HCT116 (cell line): ENCODE results near the gene PPP2CA. TPM values are rescaled to one million over a fixed set of nuclear protein-coding genes. Genes with fewer than 3 reads are reported as not detected.

ENCODE experiments used
- ATAC-seq: fragments of 200-7000 bp; cut with Tn5 transposase; 2 replicates; pipeline ENCODE4 v1.9.1; 2020; ENCODE audit warnings: mild to moderate bottlenecking, moderate library complexity
- BruUV-seq: library from RNA; stranded (reverse); fragments of 400-500 nt; replicated peaks from 2 replicates; lab custom pipeline; 2021; lab: Mats Ljungman, UMichigan
- CTCF ChIA-PET: fragments of 300-600 bp; sonication (Branson Sonifier 250); formaldehyde crosslinking; loops from one replicate; lab custom pipeline; 2021; ENCODE audit warnings: antibody characterized with exemption; lab: Charles Lee
- POLR2A ChIA-PET: fragments of 300-600, 350-600 bp; sonication (Branson Sonifier 250); formaldehyde crosslinking; loops from one replicate; lab custom pipeline; 2021; ENCODE audit warnings: antibody characterized with exemption; lab: Charles Lee
- RAD21 ChIA-PET, 2 experiments: fragments of 300-600 bp; sonication (Branson Sonifier 250); formaldehyde crosslinking; loops; one replicate each; lab custom pipeline; 2023; ENCODE audit warnings: low total read pairs in 2 of 2; ENCODE audit not compliant: uncharacterized antibody in 2 of 2, unreplicated experiment in 2 of 2, low non-redundant PET in 1 of 2; lab: Charles Lee
- DNase-seq: peaks from one replicate; pipeline ENCODE4 v3.0.0-alpha.2; 2010; ENCODE audit warnings: low read depth, low spot score
- H2AFZ ChIP-seq: fragments of 200-600 bp; shearing (Covaris generic), sonication (generic); 2 replicates; pipeline ENCODE4 v1.6.1; 2017; ENCODE audit warnings: low read depth, mixed run types, mixed read lengths, antibody characterized with exemption, low read length; ENCODE audit not compliant: poor library complexity, severe bottlenecking
- H3K27ac ChIP-seq: 2 replicates; pipeline ENCODE4 v1.5.1; 2012; ENCODE audit warnings: low read depth, low read length
- H3K27me3 ChIP-seq: fragments of 200-600 bp; sonication (generic); 2 replicates; pipeline ENCODE4 v1.6.1; 2016; ENCODE audit warnings: mixed run types, low read length, mixed read lengths; ENCODE audit not compliant: insufficient read depth
- H3K36me3 ChIP-seq, 2 experiments: fragments of 200-500 bp in 1 of 2; fragments of 200-600 bp in 1 of 2; sonication (Bioruptor generic) in 1 of 2; sonication (generic) in 1 of 2; 2 replicates each; pipeline versions ENCODE4 v1.5.1 to v1.6.1; 2014 to 2016; ENCODE audit warnings: low read length in 2 of 2, inconsistent platforms in 1 of 2, mixed read lengths in 1 of 2, mixed run types in 1 of 2; ENCODE audit not compliant: insufficient read depth in 2 of 2, control insufficient read depth in 1 of 2
- H3K4me1 ChIP-seq, 2 experiments: fragments of 200-600 bp in 1 of 2; sonication (generic) in 1 of 2; 2 replicates each; pipeline versions ENCODE4 v1.5.1 to v1.6.1; 2012 to 2017; ENCODE audit warnings: low read length in 2 of 2, inconsistent platforms in 1 of 2, mild to moderate bottlenecking in 1 of 2, mixed read lengths in 1 of 2, mixed run types in 1 of 2, moderate library complexity in 1 of 2; ENCODE audit not compliant: insufficient read depth in 2 of 2, control insufficient read depth in 1 of 2
- H3K4me2 ChIP-seq: fragments of 200-600 bp; sonication (generic); 2 replicates; pipeline ENCODE4 v1.6.1; 2017; ENCODE audit warnings: mixed run types, low read length, mixed read lengths
- H3K4me3 ChIP-seq, 2 experiments: fragments of 200-600 bp in 1 of 2; sonication (generic) in 1 of 2; replicated peaks in 1 of 2; 2 replicates each; pipeline ENCODE4 v1.5.1; 2011 to 2016; ENCODE audit warnings: low read length in 2 of 2, control low read depth in 1 of 2, low read depth in 1 of 2, mild to moderate bottlenecking in 1 of 2, mixed read lengths in 1 of 2, mixed run types in 1 of 2
- H3K79me2 ChIP-seq: fragments of 200-600 bp; sonication (generic); 2 replicates; pipeline ENCODE4 v1.6.1; 2017; ENCODE audit warnings: mild to moderate bottlenecking, mixed run types, low read length, moderate library complexity, mixed read lengths; ENCODE audit not compliant: insufficient read depth
- H3K9ac ChIP-seq: fragments of 200-600 bp; sonication (generic); 2 replicates; pipeline ENCODE4 v1.6.1; 2016; ENCODE audit warnings: low read length, mixed read lengths
- H3K9me2 ChIP-seq: fragments of 200-600 bp; sonication (generic), shearing (Covaris generic); 2 replicates; pipeline ENCODE4 v1.6.1; 2017; ENCODE audit warnings: mixed run types, mild to moderate bottlenecking, moderate library complexity; ENCODE audit not compliant: insufficient read depth
- H3K9me3 ChIP-seq, 2 experiments: fragments of 200-500 bp in 1 of 2; fragments of 200-600 bp in 1 of 2; sonication (Bioruptor generic) in 1 of 2; sonication (generic) in 1 of 2; 2 replicates each; pipeline ENCODE4 v1.6.1; 2014 to 2017; ENCODE audit warnings: low read length in 2 of 2, mixed read lengths in 2 of 2, inconsistent platforms in 1 of 2, low read depth in 1 of 2, mild to moderate bottlenecking in 1 of 2, mixed run types in 1 of 2, moderate library complexity in 1 of 2; ENCODE audit not compliant: control insufficient read depth in 1 of 2, insufficient read depth in 1 of 2
- H4K20me1 ChIP-seq: fragments of 200-600 bp; sonication (generic), shearing (Covaris generic); 2 replicates; pipeline ENCODE4 v1.6.1; 2017; ENCODE audit warnings: mixed run types, mild to moderate bottlenecking, moderate library complexity; ENCODE audit not compliant: insufficient read depth
- EGR1 ChIP-seq: IDR thresholded peaks from 2 replicates; pipeline ENCODE4 v1.6.1; 2012; ENCODE audit warnings: low read depth
- EZH2phosphoT487 ChIP-seq: fragments of 200-600 bp; IDR thresholded peaks from 2 replicates; pipeline ENCODE4 v1.6.1; 2018; ENCODE audit warnings: antibody characterized with exemption, borderline replicate concordance
- FOSL1 ChIP-seq: IDR thresholded peaks from 2 replicates; pipeline ENCODE4 v1.6.1; 2012; ENCODE audit warnings: low read depth
- POLR2A ChIP-seq: IDR thresholded peaks from 2 replicates; pipeline ENCODE4 v1.7.0; 2011; ENCODE audit warnings: borderline replicate concordance; ENCODE audit not compliant: insufficient read depth, insufficient read length; ENCODE audit errors: extremely low read depth
- SP1 ChIP-seq: IDR thresholded peaks from 2 replicates; pipeline ENCODE4 v1.6.1; 2012; ENCODE audit warnings: low read depth
- TCF7L2 ChIP-seq: IDR thresholded peaks from 2 replicates; pipeline ENCODE4 v1.7.0; 2011; ENCODE audit warnings: borderline replicate concordance, inconsistent platforms; ENCODE audit not compliant: insufficient read depth, insufficient read length; ENCODE audit errors: extremely low read depth
- YY1 ChIP-seq: IDR thresholded peaks from 2 replicates; pipeline ENCODE4 v1.6.1; 2011; ENCODE audit warnings: low read length, low read depth, moderate library complexity, mild to moderate bottlenecking; ENCODE audit not compliant: insufficient replicate concordance; ENCODE audit errors: extremely low read depth
- intact Hi-C: fragments of 100-400 bp; cut with micrococcal nuclease; formaldehyde crosslinking; loops from 2 replicates; pipeline ENCODE4 v1.10.0; 2022
- total RNA-seq: library from RNA; stranded (reverse); gene quantifications from one replicate; pipeline ENCODE4 v1.2.1, GENCODE V29; 2021; ENCODE audit not compliant: unreplicated experiment

PPP2CA gene
- total RNA-seq, 1 experiment from 2014 or later, result 167 TPM

- no peak for TF ChIP-seq EGR1
- no peak for TF ChIP-seq EZH2phosphoT487
- no peak for TF ChIP-seq TCF7L2
- no peak for TF ChIP-seq SP1
- no peak for TF ChIP-seq YY1
- TF ChIP-seq, all 23 proteins: peak for 0
Measured at GRCh38 chr5:134183481-134183880, 42.4 kb downstream of the PPP2CA start (continued).

- Histone ChIP-seq H3K9me2 (no peaks in the 10 kb centered on the region), H3K4me2 (peak overlapping the region; percentile 100), H3K27me3 (no peaks in the 10 kb centered on the region), H3K27ac (peak overlapping the region; percentile 96), H3K79me2 (peaks cover 36% of the 10 kb centered on the region), H3K4me1 (peaks cover 14 to 18% of the 10 kb centered on the region in 2 experiments), H3K9ac (peak overlapping the region; percentile 94), H3K9me3 (no peaks in the 10 kb centered on the region), H4K20me1 (peaks cover 11% of the 10 kb centered on the region; the same call in 1 of the 2 replicates), H2AFZ (no peak overlapping the region), H3K36me3 (peaks cover 4 to 5% of the 10 kb centered on the region in 2 experiments; a peak in 2 of 4 replicates), H3K4me3 (peak overlapping the region; percentile 78 to 84)
- ChIA-PET RAD21 (no interaction called here), POLR2A (interaction anchor here (1.1 to 2.4 kb wide), 5 partner anchors 9 to 194 kb away, joined by 3 to 10 read pairs (median 5); partner anchors contain the start of gene UBE2B), CTCF (interaction anchor here (1.3 to 1.4 kb wide), 2 partner anchors 111 to 138 kb away, joined by 5 to 6 read pairs; no protein-coding TSS in a partner anchor)
- no peak for DNase-seq
- intact Hi-C loops, result no loop called here
- ATAC-seq, result no peak
- BruUV-seq, result no TSS peak
- no peak for TF ChIP-seq FOSL1
- no peak for TF ChIP-seq POLR2A
- no peak for TF ChIP-seq TCF7L2
- TF ChIP-seq EGR1, result no peak
Measured at GRCh38 chr5:134178096-134178419, 47.8 kb downstream of the PPP2CA start.
